SK-N-SH (cell line): ENCODE measurements around the gene NAT8L. TPM values are rescaled to one million over a fixed set of nuclear protein-coding genes. Genes with fewer than 3 reads are reported as not detected.

Experiments used
- CTCF ChIA-PET: fragments of 300-600, 350-600 bp; formaldehyde crosslinking; extraction: SDS; loops from one replicate; lab custom pipeline; 2021; lab: Yijun Ruan, JAX
- POLR2A ChIA-PET: fragments of 350-600 bp; sonication (Branson Sonifier 250); formaldehyde crosslinking; extraction: SDS; loops from one replicate; lab custom pipeline; 2020; ENCODE audit warnings: antibody characterized with exemption, inconsistent platforms; lab: Yijun Ruan, JAX
- DNase-seq: peaks from one replicate; pipeline ENCODE4 v3.0.0; 2012
- H2AFZ ChIP-seq: fragments of 200-600 bp; sonication (generic); 2 replicates; pipeline ENCODE4 v1.8.1; 2016; ENCODE audit warnings: antibody characterized with exemption, mild to moderate bottlenecking, low read depth
- H3F3A ChIP-seq: fragments of 200-600 bp; sonication (generic); replicated peaks from 2 replicates; pipeline ENCODE3; 2016; ENCODE audit warnings: antibody characterized with exemption, mild to moderate bottlenecking; ENCODE audit not compliant: insufficient read depth
- H3K27ac ChIP-seq, 2 experiments: fragments of 200-500 bp in 1 of 2; fragments of 200-600 bp in 1 of 2; sonication (Bioruptor generic) in 1 of 2; sonication (generic), shearing (Covaris generic) in 1 of 2; 2 replicates each; pipeline versions ENCODE4 v1.5.1 to v1.6.1; 2014 to 2016; ENCODE audit warnings: low read depth in 2 of 2, inconsistent platforms in 1 of 2, low read length in 1 of 2, mild to moderate bottlenecking in 1 of 2, mixed read lengths in 1 of 2
- H3K27me3 ChIP-seq: fragments of 200-600 bp; sonication (generic), shearing (Covaris generic); 2 replicates; pipeline ENCODE4 v1.6.1; 2016; ENCODE audit warnings: mixed run types; ENCODE audit not compliant: insufficient read depth
- H3K36me3 ChIP-seq, 2 experiments: fragments of 200-500 bp in 1 of 2; fragments of 200-600 bp in 1 of 2; sonication (Bioruptor generic) in 1 of 2; sonication (generic) in 1 of 2; replicated peaks in 1 of 2; 2 replicates each; pipeline versions ENCODE3 to v1.5.1; 2014 to 2016; ENCODE audit warnings: low read length in 1 of 2, mild to moderate bottlenecking in 1 of 2; ENCODE audit not compliant: insufficient read depth in 2 of 2, control insufficient read depth in 1 of 2
- H3K4me1 ChIP-seq, 2 experiments: fragments of 200-500 bp in 1 of 2; fragments of 200-600 bp in 1 of 2; sonication (Bioruptor generic) in 1 of 2; sonication (generic), shearing (Covaris generic) in 1 of 2; 2 replicates each; pipeline versions ENCODE4 v1.5.1 to v1.6.1; 2014 to 2016; ENCODE audit warnings: low read depth in 1 of 2, low read length in 1 of 2, mixed run types in 1 of 2; ENCODE audit not compliant: insufficient read depth in 2 of 2, control insufficient read depth in 1 of 2
- H3K4me2 ChIP-seq: fragments of 200-600 bp; sonication (generic), shearing (Covaris generic); 2 replicates; pipeline ENCODE4 v1.6.1; 2017; ENCODE audit warnings: mixed run types
- H3K4me3 ChIP-seq, 2 experiments: fragments of 200-500 bp in 1 of 2; fragments of 200-600 bp in 1 of 2; sonication (Bioruptor generic) in 1 of 2; sonication (generic), shearing (Covaris generic) in 1 of 2; 2 replicates each; pipeline versions ENCODE4 v1.5.1 to v1.8.1; 2014 to 2016; ENCODE audit warnings: low read depth in 2 of 2, inconsistent platforms in 1 of 2, low read length in 1 of 2, mild to moderate bottlenecking in 1 of 2, mixed read lengths in 1 of 2, moderate library complexity in 1 of 2
- H3K79me2 ChIP-seq: fragments of 200-600 bp; sonication (generic); 2 replicates; pipeline ENCODE4 v1.8.1; 2017; ENCODE audit warnings: mild to moderate bottlenecking; ENCODE audit not compliant: insufficient read depth
- H3K9ac ChIP-seq: fragments of 200-600 bp; sonication (generic); 2 replicates; pipeline ENCODE4 v1.6.1; 2017; ENCODE audit warnings: mixed run types
- H3K9me2 ChIP-seq: fragments of 200-600 bp; sonication (generic); 2 replicates; pipeline ENCODE4 v1.6.1; 2017; ENCODE audit warnings: mixed run types
- H3K9me3 ChIP-seq: fragments of 200-600 bp; sonication (generic); 2 replicates; pipeline ENCODE4 v1.6.1; 2017; ENCODE audit warnings: mixed run types, mild to moderate bottlenecking, moderate library complexity
- H4K20me1 ChIP-seq: fragments of 200-600 bp; sonication (generic); 2 replicates; pipeline ENCODE4 v1.6.1; 2017; ENCODE audit warnings: mild to moderate bottlenecking, mixed run types; ENCODE audit not compliant: insufficient read depth
- ELF1 ChIP-seq: IDR thresholded peaks from 2 replicates; pipeline ENCODE4 v1.4.0; 2012
- EP300 ChIP-seq, 2 experiments: IDR thresholded peaks; 2 replicates each; pipeline versions ENCODE4 v1.4.0 to v1.6.1; 2012; ENCODE audit warnings: borderline replicate concordance in 1 of 2, low read depth in 1 of 2, low read length in 1 of 2
- FOSL2 ChIP-seq: IDR thresholded peaks from 2 replicates; pipeline ENCODE4 v1.4.0; 2012; ENCODE audit warnings: low read depth, mild to moderate bottlenecking, moderate library complexity, borderline replicate concordance
- GABPA ChIP-seq: IDR thresholded peaks from 2 replicates; pipeline ENCODE4 v1.4.0; 2012; ENCODE audit warnings: low read depth, mild to moderate bottlenecking
- JUND ChIP-seq: IDR thresholded peaks from 2 replicates; pipeline ENCODE4 v1.4.0; 2012
- MEF2A ChIP-seq: IDR thresholded peaks from 2 replicates; pipeline ENCODE4 v1.4.0; 2012; ENCODE audit warnings: low read depth, borderline replicate concordance
- MXI1 ChIP-seq: IDR thresholded peaks from 2 replicates; pipeline ENCODE4 v1.6.1; 2012; ENCODE audit warnings: mild to moderate bottlenecking, low read depth, low read length, improper control_type of control experiment
- POLR2AphosphoS5 ChIP-seq: IDR thresholded peaks from 2 replicates; pipeline ENCODE4 v1.6.1; 2012; ENCODE audit warnings: low read depth, low read length
- RAD21 ChIP-seq: IDR thresholded peaks from 2 replicates; pipeline ENCODE4 v1.6.1; 2012; ENCODE audit warnings: mild to moderate bottlenecking, low read length
- RXRA ChIP-seq: IDR thresholded peaks from 2 replicates; pipeline ENCODE4 v1.4.0; 2012; ENCODE audit warnings: low read depth, mild to moderate bottlenecking, borderline replicate concordance
- SMC3 ChIP-seq: IDR thresholded peaks from 2 replicates; pipeline ENCODE4 v1.6.1; 2012; ENCODE audit warnings: low read depth, low read length, improper control_type of control experiment
- TCF12 ChIP-seq: IDR thresholded peaks from 2 replicates; pipeline ENCODE4 v1.4.0; 2012
- TEAD4 ChIP-seq: IDR thresholded peaks from 2 replicates; pipeline ENCODE4 v1.4.0; 2012; ENCODE audit warnings: mild to moderate bottlenecking, borderline replicate concordance; ENCODE audit not compliant: insufficient read depth
- WGBS: methylation state at CpG from one replicate; pipeline ENCODE4 v1.1.6; 2017; ENCODE audit warnings: low lambda C conversion rate; 5-methylcytosine and 5-hydroxymethylcytosine counted together
- polyA plus RNA-seq, 3 experiments: library from polyadenylated mRNA; depleted of rRNA; stranded (reverse); fragments of >200 nt; gene quantifications; 2 replicates each; pipeline ENCODE4 v1.2.3, GENCODE V29; 2012
- TF ChIP-seq, protein P1 (sequence below): fragments of 150-350 bp; IDR thresholded peaks from 2 replicates; pipeline ENCODE4 v1.6.1; 2016; ENCODE audit warnings: mild to moderate bottlenecking, low read depth, low read length
- TF ChIP-seq, protein P2 (sequence below): fragments of 200-600 bp; sonication (generic); IDR thresholded peaks from 2 replicates; pipeline ENCODE4 v1.6.1; 2017; ENCODE audit warnings: antibody characterized with exemption, mild to moderate bottlenecking, moderate library complexity

NAT8L gene
- polyA plus RNA-seq, 1 of the 3 experiments (the other 2 are of a cell fraction): 0.43 TPM

GRCh38 chr4:2075987-2076907, 17.1 kb downstream of the NAT8L start:
- Histone ChIP-seq H3K79me2 (no peaks in the 10 kb centered on the region), H3K9me3 (no peaks in the 10 kb centered on the region), H3K27ac (no peak overlapping the region), H3K36me3 (no peaks in the 10 kb centered on the region), H4K20me1 (no peaks in the 10 kb centered on the region), H2AFZ (no peak overlapping the region), H3K4me1 (no peaks in the 10 kb centered on the region; a peak in 1 of 4 replicates), H3K27me3 (no peaks in the 10 kb centered on the region), H3K9me2 (no peaks in the 10 kb centered on the region), H3F3A (no peaks in the 10 kb centered on the region), H3K4me2 (no peak overlapping the region), H3K9ac (no peak overlapping the region), H3K4me3 (no peak overlapping the region)
- CTCF ChIA-PET: interaction anchor here (0.7 to 1.2 kb wide), 2 partner anchors 8 to 22 kb away, joined by 3 read pairs; no protein-coding TSS in a partner anchor
- no peak for DNase-seq
- WGBS: 75% methylated on average over 5 of the region's 31 CpGs
- TF ChIP-seq, protein P1, sequence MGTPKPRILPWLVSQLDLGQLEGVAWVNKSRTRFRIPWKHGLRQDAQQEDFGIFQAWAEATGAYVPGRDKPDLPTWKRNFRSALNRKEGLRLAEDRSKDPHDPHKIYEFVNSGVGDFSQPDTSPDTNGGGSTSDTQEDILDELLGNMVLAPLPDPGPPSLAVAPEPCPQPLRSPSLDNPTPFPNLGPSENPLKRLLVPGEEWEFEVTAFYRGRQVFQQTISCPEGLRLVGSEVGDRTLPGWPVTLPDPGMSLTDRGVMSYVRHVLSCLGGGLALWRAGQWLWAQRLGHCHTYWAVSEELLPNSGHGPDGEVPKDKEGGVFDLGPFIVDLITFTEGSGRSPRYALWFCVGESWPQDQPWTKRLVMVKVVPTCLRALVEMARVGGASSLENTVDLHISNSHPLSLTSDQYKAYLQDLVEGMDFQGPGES: no peak
- TF ChIP-seq EP300 (IDR thresholded peaks at IDR 0.05; ENCODE audit: borderline replicate concordance in 1 of 2, low read depth in 1 of 2, low read length in 1 of 2) (no peak), TEAD4 (no peak), POLR2AphosphoS5 (no peak), RAD21 (no peak), JUND (no peak), ELF1 (no peak), RXRA (no peak), MXI1 (no peak), SMC3 (no peak), TCF12 (no peak), FOSL2 (no peak), MEF2A (no peak), GABPA (no peak)
- TF ChIP-seq, protein P2, sequence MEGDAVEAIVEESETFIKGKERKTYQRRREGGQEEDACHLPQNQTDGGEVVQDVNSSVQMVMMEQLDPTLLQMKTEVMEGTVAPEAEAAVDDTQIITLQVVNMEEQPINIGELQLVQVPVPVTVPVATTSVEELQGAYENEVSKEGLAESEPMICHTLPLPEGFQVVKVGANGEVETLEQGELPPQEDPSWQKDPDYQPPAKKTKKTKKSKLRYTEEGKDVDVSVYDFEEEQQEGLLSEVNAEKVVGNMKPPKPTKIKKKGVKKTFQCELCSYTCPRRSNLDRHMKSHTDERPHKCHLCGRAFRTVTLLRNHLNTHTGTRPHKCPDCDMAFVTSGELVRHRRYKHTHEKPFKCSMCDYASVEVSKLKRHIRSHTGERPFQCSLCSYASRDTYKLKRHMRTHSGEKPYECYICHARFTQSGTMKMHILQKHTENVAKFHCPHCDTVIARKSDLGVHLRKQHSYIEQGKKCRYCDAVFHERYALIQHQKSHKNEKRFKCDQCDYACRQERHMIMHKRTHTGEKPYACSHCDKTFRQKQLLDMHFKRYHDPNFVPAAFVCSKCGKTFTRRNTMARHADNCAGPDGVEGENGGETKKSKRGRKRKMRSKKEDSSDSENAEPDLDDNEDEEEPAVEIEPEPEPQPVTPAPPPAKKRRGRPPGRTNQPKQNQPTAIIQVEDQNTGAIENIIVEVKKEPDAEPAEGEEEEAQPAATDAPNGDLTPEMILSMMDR: no peak
- POLR2A ChIA-PET: no interaction called here
